ENCODE measurements around the gene SYNDIG1. TPM values are rescaled to one million over a fixed set of nuclear protein-coding genes. Genes with fewer than 3 reads are reported as not detected.
A peak's percentile ranks its signal among the peaks of the same experiment; 100 is the strongest.

SYNDIG1 gene
- total RNA-seq, 1 donor from 2014 or later: not detected

- no peak for DNase-seq (ENCODE audit: low read depth)
- no peak for FAIRE-seq
- no peaks in the 10 kb centered on the region for H3K36me3 ChIP-seq (ENCODE audit: control insufficient read depth, insufficient read depth, low read length)
- no peak overlapping the region for H3K4me3 ChIP-seq (ENCODE audit: low read depth, low read length)
- no peaks in the 10 kb centered on the region for H3K27me3 ChIP-seq (ENCODE audit: control insufficient read depth, insufficient read depth, low read length)
- no peak for TF ChIP-seq CTCF (IDR thresholded peaks at IDR 0.05; ENCODE audit: insufficient read depth, low read length, severe bottlenecking)
These were observed 32.0 kb upstream of the SYNDIG1 start for GRCh38 chr20:24437196-24438082.

DNA sequence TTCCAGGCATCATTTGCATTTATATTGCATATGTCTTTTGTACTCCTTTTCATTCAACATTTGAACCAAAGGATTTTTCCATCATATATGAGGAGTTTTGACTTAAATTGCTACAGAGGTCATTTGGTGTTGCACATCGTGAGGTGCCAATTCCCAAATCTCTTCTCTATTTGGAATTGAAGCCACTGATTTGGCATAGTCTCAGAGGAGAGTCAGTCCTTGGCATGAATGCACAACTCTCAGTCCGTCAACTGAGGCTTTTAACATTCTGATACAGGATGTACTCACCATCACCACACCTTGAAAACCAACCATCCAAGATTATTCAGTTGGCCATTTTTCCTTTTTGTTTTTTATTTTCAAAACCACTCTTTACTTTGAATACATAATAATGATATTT lies 31.1 kb upstream of the SYNDIG1 start:
- H3K27me3 ChIP-seq (ENCODE audit: control insufficient read depth, insufficient read depth, low read length): no peaks in the 10 kb centered on the region
- FAIRE-seq: no peak

GRCh38 chr20:24439737-24440387 lies 29.6 kb upstream of the SYNDIG1 start:
- no peak overlapping the region for H3K4me3 ChIP-seq (ENCODE audit: low read depth, low read length)
- DNase-seq (ENCODE audit: low read depth): no peak
- no peak for TF ChIP-seq CTCF (IDR thresholded peaks at IDR 0.05; ENCODE audit: insufficient read depth, low read length, severe bottlenecking)
- no peak for FAIRE-seq
- H3K36me3 ChIP-seq (ENCODE audit: control insufficient read depth, insufficient read depth, low read length): no peaks in the 10 kb centered on the region
- H3K27me3 ChIP-seq (ENCODE audit: control insufficient read depth, insufficient read depth, low read length): no peaks in the 10 kb centered on the region

More for the DNA sequence above, 31.1 kb upstream of the SYNDIG1 start:
- no peak for TF ChIP-seq CTCF (IDR thresholded peaks at IDR 0.05; ENCODE audit: insufficient read depth, low read length, severe bottlenecking)
- Histone ChIP-seq H3K36me3 (ENCODE audit: control insufficient read depth, insufficient read depth, low read length) (no peaks in the 10 kb centered on the region), H3K4me3 (ENCODE audit: low read depth, low read length) (no peak overlapping the region)
- DNase-seq (ENCODE audit: low read depth): no peak

DNA sequence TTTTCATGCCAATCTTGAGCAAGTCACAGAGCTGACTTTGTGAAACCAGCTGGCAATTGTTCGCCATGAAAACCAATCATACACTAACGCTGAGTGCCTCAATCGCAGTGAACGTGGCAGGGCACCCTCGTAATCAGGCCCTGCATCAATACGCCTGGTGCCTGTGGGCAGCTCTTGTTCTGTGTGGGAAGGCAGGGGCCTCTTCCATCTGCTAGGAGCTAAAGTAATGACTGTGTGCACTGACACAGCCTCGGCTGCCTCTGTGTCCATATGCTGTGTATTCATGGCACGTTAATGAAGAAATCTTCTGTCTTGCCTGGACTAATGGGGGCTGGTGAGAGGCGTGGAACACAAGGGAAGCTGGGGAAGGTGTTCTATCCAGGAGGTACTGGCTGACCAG lies 27.8 kb upstream of the SYNDIG1 start:
- H3K4me3 ChIP-seq (ENCODE audit: low read depth, low read length): no peak overlapping the region
- FAIRE-seq: peak; percentile 52

GRCh38 chr20:24442909-24443308 lies 26.5 kb upstream of the SYNDIG1 start:
- Histone ChIP-seq H3K27me3 (ENCODE audit: control insufficient read depth, insufficient read depth, low read length) (no peaks in the 10 kb centered on the region), H3K4me3 (ENCODE audit: low read depth, low read length) (no peak overlapping the region), H3K36me3 (ENCODE audit: control insufficient read depth, insufficient read depth, low read length) (no peaks in the 10 kb centered on the region)
- FAIRE-seq: no peak
- no peak for DNase-seq (ENCODE audit: low read depth)
- TF ChIP-seq CTCF (IDR thresholded peaks at IDR 0.05; ENCODE audit: insufficient read depth, low read length, severe bottlenecking): no peak

More for the DNA sequence above, 27.8 kb upstream of the SYNDIG1 start:
- Histone ChIP-seq H3K27me3 (ENCODE audit: control insufficient read depth, insufficient read depth, low read length) (no peaks in the 10 kb centered on the region), H3K36me3 (ENCODE audit: control insufficient read depth, insufficient read depth, low read length) (no peaks in the 10 kb centered on the region)
- DNase-seq (ENCODE audit: low read depth): no peak
- TF ChIP-seq CTCF (IDR thresholded peaks at IDR 0.05; ENCODE audit: insufficient read depth, low read length, severe bottlenecking): no peak
